Smooth muscle cell (in vitro differentiated cells): ENCODE results near the gene C2. TPM values are rescaled to one million over a fixed set of nuclear protein-coding genes. Genes with fewer than 3 reads are reported as not detected.
"Not testable (repeated sequence)": the region's sequence is repeated elsewhere in the genome, so short reads cannot be mapped to it uniquely, and the experiment has no call there.

Source experiments
- DNase-seq: peaks from one replicate; lab custom pipeline; 2025; ENCODE audit not compliant: unreplicated experiment; lab: John Stamatoyannopoulos, UW
- H2AFZ ChIP-seq: fragments of 200-600 bp; sonication (generic); 2 replicates; pipeline ENCODE4 v1.6.0; 2016; ENCODE audit warnings: antibody characterized with exemption, low read depth, mild to moderate bottlenecking
- H3F3A ChIP-seq: fragments of 200-600 bp; sonication (generic); 2 replicates; pipeline ENCODE4 v1.6.0; 2017; ENCODE audit warnings: antibody characterized with exemption, low read depth
- H3K27ac ChIP-seq: fragments of 200-600 bp; sonication (generic); 2 replicates; pipeline ENCODE4 v1.5.1; 2016; ENCODE audit warnings: low read depth, mild to moderate bottlenecking
- H3K27me3 ChIP-seq: fragments of 200-600 bp; sonication (generic); 2 replicates; pipeline ENCODE4 v1.6.1; 2016; ENCODE audit warnings: low read depth, mild to moderate bottlenecking
- H3K36me3 ChIP-seq: fragments of 200-600 bp; sonication (generic); 2 replicates; pipeline ENCODE4 v1.5.1; 2016; ENCODE audit warnings: low read depth
- H3K4me1 ChIP-seq: fragments of 200-600 bp; sonication (generic); 2 replicates; pipeline ENCODE4 v1.5.1; 2016; ENCODE audit warnings: low read depth
- H3K4me2 ChIP-seq: fragments of 200-600 bp; sonication (generic); 2 replicates; pipeline ENCODE4 v1.6.0; 2016; ENCODE audit warnings: mild to moderate bottlenecking
- H3K4me3 ChIP-seq: fragments of 200-600 bp; sonication (generic); 2 replicates; pipeline ENCODE4 v1.5.1; 2016; ENCODE audit warnings: mild to moderate bottlenecking
- H3K79me2 ChIP-seq: fragments of 200-600 bp; sonication (generic); 2 replicates; pipeline ENCODE4 v1.6.0; 2016; ENCODE audit warnings: low read depth, mild to moderate bottlenecking
- H3K9ac ChIP-seq: fragments of 200-600 bp; sonication (generic); 2 replicates; pipeline ENCODE4 v1.6.0; 2016; ENCODE audit warnings: low read depth
- H3K9me3 ChIP-seq: fragments of 200-600 bp; sonication (generic); replicated peaks from 2 replicates; pipeline ENCODE4 v1.5.1; 2016; ENCODE audit warnings: low read depth
- H4K20me1 ChIP-seq: fragments of 200-600 bp; sonication (generic); 2 replicates; pipeline ENCODE4 v1.6.0; 2016; ENCODE audit warnings: low read depth
- CTCF ChIP-seq: fragments of 200-600 bp; sonication (generic); IDR thresholded peaks from 2 replicates; pipeline ENCODE4 v1.5.1; 2017; ENCODE audit warnings: borderline replicate concordance, mild to moderate bottlenecking, antibody characterized with exemption; ENCODE audit not compliant: insufficient read depth, poor library complexity, severe bottlenecking
- WGBS: methylation state at CpG from one replicate; pipeline ENCODE4 v1.1.7; 2016; ENCODE audit warnings: low lambda C conversion rate; 5-methylcytosine and 5-hydroxymethylcytosine counted together
- polyA plus RNA-seq: library from polyadenylated mRNA; unstranded; fragments of >200 nt; fragmentation: Nextera tagmentation; extraction: Ambion mirVana; gene quantifications from 2 replicates; pipeline ENCODE4 v1.2.1, GENCODE V29; 2016
- total RNA-seq: library from RNA; depleted of rRNA; stranded (reverse); fragments of >200 nt; gene quantifications from 2 replicates; pipeline ENCODE4 v1.2.3, GENCODE V29; 2014

Gene C2
- total and polyA plus RNA-seq, 2 experiments from 2014 or later = 0.37 TPM; not detected in 1

- no peak overlapping the region for H3K27ac ChIP-seq
Measured at GRCh38 chr6:31907158-31907813, 20.2 kb upstream of the C2 start.

GRCh38 chr6:31908255-31908654 is 19.3 kb upstream of the C2 start:
- DNase-seq, H3K27ac ChIP-seq, H3K4me1 ChIP-seq, H3K79me2 ChIP-seq, H4K20me1 ChIP-seq, H3K9me3 ChIP-seq, H3K4me2 ChIP-seq, H3K36me3 ChIP-seq, H3K4me3 ChIP-seq, H3F3A ChIP-seq, H2AFZ ChIP-seq, H3K27me3 ChIP-seq, H3K9ac ChIP-seq: not testable (repeated sequence)
- 95% methylated on average over 5 of the region's 5 CpGs for WGBS

More at GRCh38 chr6:31907158-31907813, 20.2 kb upstream of the C2 start:
- Histone ChIP-seq H4K20me1 (no peaks in the 10 kb centered on the region), H3K27me3 (no peaks in the 10 kb centered on the region), H3K9ac (no peak overlapping the region), H3F3A (peaks cover 18% of the 10 kb centered on the region), H3K79me2 (no peaks in the 10 kb centered on the region), H3K9me3 (no peaks in the 10 kb centered on the region), H3K4me2 (no peak overlapping the region), H3K36me3 (no peaks in the 10 kb centered on the region), H3K4me1 (peaks cover 16% of the 10 kb centered on the region), H3K4me3 (no peak overlapping the region), H2AFZ (no peak overlapping the region)
- DNase-seq = no peak
- WGBS = 56% methylated on average over 7 of the region's 7 CpGs
- TF ChIP-seq CTCF = no peak

- Histone ChIP-seq H3K36me3 (no peaks in the 10 kb centered on the region), H3K27me3 (no peaks in the 10 kb centered on the region), H3K9me3 (no peaks in the 10 kb centered on the region), H3F3A (peaks cover 9% of the 10 kb centered on the region), H3K27ac (no peak overlapping the region), H3K4me3 (no peak overlapping the region), H3K4me2 (no peak overlapping the region), H3K9ac (no peak overlapping the region), H4K20me1 (no peaks in the 10 kb centered on the region), H3K4me1 (peaks cover 9% of the 10 kb centered on the region), H2AFZ (no peak overlapping the region), H3K79me2 (no peaks in the 10 kb centered on the region)
- 55% methylated on average over 4 of the region's 4 CpGs for WGBS
- no peak for TF ChIP-seq CTCF
- DNase-seq = no peak
Measured at GRCh38 chr6:31908791-31909190, 18.7 kb upstream of the C2 start.

- DNase-seq, H3K27ac ChIP-seq, H3F3A ChIP-seq, H3K36me3 ChIP-seq, H3K4me2 ChIP-seq, H2AFZ ChIP-seq, H3K9me3 ChIP-seq, H3K79me2 ChIP-seq, H4K20me1 ChIP-seq, H3K4me3 ChIP-seq, H3K4me1 ChIP-seq, H3K27me3 ChIP-seq, H3K9ac ChIP-seq: not testable (repeated sequence)
- WGBS = 74% methylated on average over 7 of the region's 7 CpGs
Measured at GRCh38 chr6:31909298-31909697, 18.2 kb upstream of the C2 start.
